HG02852 (cell line): ENCODE measurements around the gene METTL21A.

Source experiments
- ATAC-seq: cut with Tn5 transposase; IDR thresholded peaks from one replicate; pipeline ENCODE4 v1.9.1; 2021; ENCODE audit warnings: mild to moderate bottlenecking, moderate library complexity; ENCODE audit not compliant: unreplicated experiment

Gene METTL21A

GRCh38 chr2:207565736-207566500 is 59.3 kb downstream of the METTL21A start:
- no peak for ATAC-seq
